Natural killer cell (primary cell): Measurements from ENCODE around the gene PTPRT. TPM values are rescaled to one million over a fixed set of nuclear protein-coding genes. Genes with fewer than 3 reads are reported as not detected.

Source experiments
- ATAC-seq, 3 donors: fragments of 150-1000 bp in 2 of 3; fragments of 200-7000 bp in 1 of 3; cut with Tn5 transposase; 1 replicate in 1 of 3; 2 replicates in 2 of 3; pipeline ENCODE4 v1.10.0; 2021; ENCODE audit warnings: mild to moderate bottlenecking in 2 of 3, moderate library complexity in 2 of 3
- DNase-seq, 2 donors: peaks; one replicate each; pipeline versions ENCODE4 v3.0.0 to v3.0.0-alpha.2; 2013 to 2021; ENCODE audit warnings: mixed read lengths in 1 of 2
- H3K27ac ChIP-seq: one replicate; pipeline ENCODE4 v1.5.1; 2013; ENCODE audit warnings: mild to moderate bottlenecking, low read length
- H3K27me3 ChIP-seq: one replicate; pipeline ENCODE4 v1.6.1; 2013; ENCODE audit warnings: low read length; ENCODE audit not compliant: control insufficient read depth, insufficient read depth
- H3K36me3 ChIP-seq: one replicate; pipeline ENCODE4 v1.6.1; 2013; ENCODE audit warnings: low read length; ENCODE audit not compliant: control insufficient read depth, insufficient read depth
- H3K4me1 ChIP-seq: one replicate; pipeline ENCODE4 v1.6.1; 2013; ENCODE audit warnings: low read length; ENCODE audit not compliant: control insufficient read depth, insufficient read depth
- H3K4me3 ChIP-seq: one replicate; pipeline ENCODE4 v1.5.1; 2013; ENCODE audit warnings: low read length
- H3K9me3 ChIP-seq: one replicate; pipeline ENCODE4 v1.6.1; 2013; ENCODE audit warnings: low read length; ENCODE audit not compliant: control insufficient read depth, insufficient read depth
- H3K27ac Mint-ChIP-seq, 2 donors: one replicate each; pipeline ENCODE4 v1.8.0; 2022; ENCODE audit warnings: mild to moderate bottlenecking in 2 of 2, mixed read lengths in 2 of 2, moderate library complexity in 1 of 2
- H3K27me3 Mint-ChIP-seq, 2 donors: one replicate each; pipeline ENCODE4 v1.8.0; 2022; ENCODE audit warnings: low read depth in 2 of 2, mixed read lengths in 2 of 2
- H3K36me3 Mint-ChIP-seq: one replicate; pipeline ENCODE4 v1.8.0; 2022; ENCODE audit warnings: mixed read lengths
- H3K4me1 Mint-ChIP-seq, 2 donors: one replicate each; pipeline ENCODE4 v1.8.0; 2022; ENCODE audit warnings: mixed read lengths in 2 of 2
- H3K4me3 Mint-ChIP-seq: one replicate; pipeline ENCODE4 v1.8.0; 2022; ENCODE audit warnings: mild to moderate bottlenecking, moderate library complexity, mixed read lengths
- H3K9me3 Mint-ChIP-seq, 2 donors: one replicate each; pipeline ENCODE4 v1.8.0; 2022; ENCODE audit warnings: mixed read lengths in 2 of 2
- CTCF ChIP-seq: fragments of 200-600 bp; IDR thresholded peaks from one replicate; pipeline ENCODE4 v1.8.0; 2022; ENCODE audit warnings: antibody characterized with exemption
- WGBS: methylation state at CpG from one replicate; pipeline ENCODE4 v1.1.7; 2013; ENCODE audit warnings: missing lambda C conversion rate; ENCODE audit not compliant: insufficient coverage; 5-methylcytosine and 5-hydroxymethylcytosine counted together
- intact Hi-C: fragments of 100-400 bp; cut with micrococcal nuclease; formaldehyde crosslinking; loops from one replicate; pipeline ENCODE4 v1.14.2; 2022
- total RNA-seq, 4 donors: library from RNA; stranded (reverse); fragments of 120-200 nt in 1 of 4; gene quantifications; one replicate each; pipeline versions ENCODE4 v1.2.3 to v1.2.4, GENCODE V29; 2013 to 2022

The PTPRT gene
- total RNA-seq, 3 donors from 2014 or later (not counting 1 experiment from before 2014, with no cell fraction given) = not detected

GRCh38 chr20:43006651-43007375 lies 182.9 kb downstream of the PTPRT start:
- Mint-ChIP-seq H3K4me3 (no peak overlapping the region), H3K27me3 (no peaks in the 10 kb centered on the region), H3K27ac (no peak overlapping the region), H3K4me1 (no peaks in the 10 kb centered on the region), H3K9me3 (peaks cover 3 to 5% of the 10 kb centered on the region in 2 donors), H3K36me3 (no peaks in the 10 kb centered on the region)
- no peak for ATAC-seq
- Histone ChIP-seq H3K27ac (no peak overlapping the region), H3K36me3 (no peaks in the 10 kb centered on the region), H3K9me3 (no peaks in the 10 kb centered on the region), H3K4me1 (no peaks in the 10 kb centered on the region), H3K4me3 (no peak overlapping the region), H3K27me3 (no peaks in the 10 kb centered on the region)
- intact Hi-C loops = no loop called here
- 63% methylated on average over 5 of the region's 5 CpGs for WGBS
- no peak for DNase-seq
- TF ChIP-seq CTCF = no peak

GRCh38 chr20:43003318-43003944 lies 186.3 kb downstream of the PTPRT start:
- H3K4me1 Mint-ChIP-seq = no peaks in the 10 kb centered on the region
- ATAC-seq = no peak

GRCh38 chr20:42996141-42996540 lies 193.6 kb downstream of the PTPRT start:
- TF ChIP-seq CTCF = no peak
- no peak overlapping the region for H3K27ac ChIP-seq
- H3K4me3 Mint-ChIP-seq = no peak overlapping the region
- H3K36me3 Mint-ChIP-seq = no peaks in the 10 kb centered on the region
- H3K4me1 ChIP-seq = no peaks in the 10 kb centered on the region
- intact Hi-C loops = no loop called here
- H3K27me3 Mint-ChIP-seq = peaks cover 0 to 5% of the 10 kb centered on the region in 2 donors
- DNase-seq (no peak), ATAC-seq (no peak)
- H3K9me3 ChIP-seq = peaks cover 2% of the 10 kb centered on the region
- H3K27ac Mint-ChIP-seq = no peak overlapping the region
- H3K36me3 ChIP-seq = no peaks in the 10 kb centered on the region
- no peaks in the 10 kb centered on the region for H3K4me1 Mint-ChIP-seq
- no peaks in the 10 kb centered on the region for H3K27me3 ChIP-seq
- no peak overlapping the region for H3K4me3 ChIP-seq
- WGBS = 80% methylated on average over 2 of the region's 2 CpGs
- no peaks in the 10 kb centered on the region for H3K9me3 Mint-ChIP-seq

More at GRCh38 chr20:43003318-43003944, 186.3 kb downstream of the PTPRT start:
- H3K4me3 Mint-ChIP-seq = no peak overlapping the region
- Histone ChIP-seq H3K4me3 (no peak overlapping the region), H3K27ac (no peak overlapping the region), H3K4me1 (no peaks in the 10 kb centered on the region), H3K36me3 (no peaks in the 10 kb centered on the region), H3K9me3 (no peaks in the 10 kb centered on the region), H3K27me3 (no peaks in the 10 kb centered on the region)
- WGBS = 93% methylated on average over 5 of the region's 6 CpGs
- DNase-seq = no peak
- no peak overlapping the region for H3K27ac Mint-ChIP-seq
- no peak for TF ChIP-seq CTCF
- intact Hi-C loops = no loop called here
- peaks cover 0 to 2% of the 10 kb centered on the region in 2 donors for H3K27me3 Mint-ChIP-seq
- no peaks in the 10 kb centered on the region for H3K36me3 Mint-ChIP-seq
- H3K9me3 Mint-ChIP-seq = no peaks in the 10 kb centered on the region
